Measurements from ENCODE around the gene SPEG.

DNA sequence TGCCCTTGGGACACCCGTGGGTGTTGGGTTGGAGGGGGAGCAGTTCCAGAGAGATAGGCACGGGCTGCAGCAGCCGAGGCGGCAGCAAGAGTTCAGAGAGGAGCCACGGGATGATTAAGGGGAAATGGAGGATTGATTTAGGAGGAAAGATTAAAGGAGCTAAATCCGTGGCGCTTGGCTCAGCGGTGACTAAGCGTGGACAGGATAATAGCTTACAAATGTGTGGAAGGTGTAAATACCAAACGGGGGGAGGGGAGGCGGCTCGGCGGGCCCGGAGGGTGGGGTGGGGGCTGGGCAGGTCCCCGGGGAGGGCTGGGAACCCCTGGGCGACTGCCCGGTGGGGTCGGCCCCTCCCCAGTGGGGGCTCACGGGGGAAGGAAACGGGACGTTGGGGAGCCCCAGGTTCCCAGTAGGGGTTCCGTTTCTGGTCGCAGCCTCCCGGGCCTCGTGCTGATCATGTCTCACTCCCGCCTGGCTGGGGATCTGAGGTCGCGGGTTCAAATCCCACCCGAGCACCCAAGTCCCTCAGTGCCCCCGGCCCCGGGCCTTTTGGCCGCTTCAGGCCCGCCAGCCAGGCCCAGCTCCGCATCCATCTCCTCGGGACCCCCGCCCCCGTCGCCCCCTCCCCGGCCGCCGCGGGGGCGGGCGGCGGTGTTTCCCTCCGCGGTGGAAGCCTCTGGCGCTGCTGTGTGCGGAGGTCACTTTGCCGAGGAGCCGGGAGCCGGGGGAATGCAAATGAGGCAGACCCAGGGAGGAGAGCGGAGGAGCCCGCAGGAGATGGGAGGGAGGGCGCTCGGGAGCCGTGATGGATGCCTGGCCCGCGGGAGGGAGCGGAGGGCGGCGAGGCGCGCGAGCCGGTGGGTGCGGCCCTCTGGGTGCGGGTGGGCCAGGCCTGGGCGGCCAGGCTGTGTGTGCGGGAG, 87.7 kb downstream of the SPEG start:
- TF ChIP-seq, protein P1, sequence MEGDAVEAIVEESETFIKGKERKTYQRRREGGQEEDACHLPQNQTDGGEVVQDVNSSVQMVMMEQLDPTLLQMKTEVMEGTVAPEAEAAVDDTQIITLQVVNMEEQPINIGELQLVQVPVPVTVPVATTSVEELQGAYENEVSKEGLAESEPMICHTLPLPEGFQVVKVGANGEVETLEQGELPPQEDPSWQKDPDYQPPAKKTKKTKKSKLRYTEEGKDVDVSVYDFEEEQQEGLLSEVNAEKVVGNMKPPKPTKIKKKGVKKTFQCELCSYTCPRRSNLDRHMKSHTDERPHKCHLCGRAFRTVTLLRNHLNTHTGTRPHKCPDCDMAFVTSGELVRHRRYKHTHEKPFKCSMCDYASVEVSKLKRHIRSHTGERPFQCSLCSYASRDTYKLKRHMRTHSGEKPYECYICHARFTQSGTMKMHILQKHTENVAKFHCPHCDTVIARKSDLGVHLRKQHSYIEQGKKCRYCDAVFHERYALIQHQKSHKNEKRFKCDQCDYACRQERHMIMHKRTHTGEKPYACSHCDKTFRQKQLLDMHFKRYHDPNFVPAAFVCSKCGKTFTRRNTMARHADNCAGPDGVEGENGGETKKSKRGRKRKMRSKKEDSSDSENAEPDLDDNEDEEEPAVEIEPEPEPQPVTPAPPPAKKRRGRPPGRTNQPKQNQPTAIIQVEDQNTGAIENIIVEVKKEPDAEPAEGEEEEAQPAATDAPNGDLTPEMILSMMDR (IDR thresholded peaks at IDR 0.05; ENCODE audit: insufficient read depth, low read depth, low read length) = no peak
- TF ChIP-seq EZH2 (IDR thresholded peaks at IDR 0.05; ENCODE audit: insufficient read depth, low read length) = no peak
